ENCODE measurements around the gene UNC79. TPM values are rescaled to one million over a fixed set of nuclear protein-coding genes. Genes with fewer than 3 reads are reported as not detected.

Gene UNC79
- total and polyA plus RNA-seq, 9 donors: 0.04 to 1.1 (median 0.15) TPM

GRCh38 chr14:93528884-93529558, 98.3 kb downstream of the UNC79 start:
- 5 to 30% (median 19%) methylated on average over 1 of the region's 1 CpG for WGBS, 3 donors
- Histone ChIP-seq H3K27me3 (no peaks in the 10 kb centered on the region), H3K4me1 (ENCODE audit: insufficient read depth) (no peaks in the 10 kb centered on the region), H3K27ac (no peak overlapping the region), H3K4me3 (no peak overlapping the region), H3K9me3 (no peaks in the 10 kb centered on the region), H3K36me3 (no peaks in the 10 kb centered on the region)
- intact Hi-C loops (cut with DNase I): no loop called here
- TF ChIP-seq CTCF (IDR thresholded peaks at IDR 0.05): no peak
- TF ChIP-seq EP300 (IDR thresholded peaks at IDR 0.05): no peak
- no peak for TF ChIP-seq POLR2A (IDR thresholded peaks at IDR 0.05)
- DNase-seq: no peak

- DNase-seq: no peak
- TF ChIP-seq EP300 (IDR thresholded peaks at IDR 0.05): no peak
- no peaks in the 10 kb centered on the region for H3K27me3 ChIP-seq
- no peaks in the 10 kb centered on the region for H3K4me1 ChIP-seq (ENCODE audit: insufficient read depth)
- H3K4me3 ChIP-seq: no peak overlapping the region
- intact Hi-C loops (cut with DNase I): no loop called here
- no peak overlapping the region for H3K27ac ChIP-seq
- 74 to 77% (median 75%) methylated on average over 1 of the region's 1 CpG for WGBS, 3 donors
- no peaks in the 10 kb centered on the region for H3K36me3 ChIP-seq
- no peaks in the 10 kb centered on the region for H3K9me3 ChIP-seq
These were observed 100.9 kb downstream of the UNC79 start for GRCh38 chr14:93531644-93532043.

- Histone ChIP-seq H3K4me1 (ENCODE audit: insufficient read depth) (no peaks in the 10 kb centered on the region), H3K36me3 (no peaks in the 10 kb centered on the region), H3K4me3 (no peak overlapping the region), H3K9me3 (no peaks in the 10 kb centered on the region), H3K27ac (no peak overlapping the region), H3K27me3 (no peaks in the 10 kb centered on the region)
- no peak for TF ChIP-seq POLR2A (IDR thresholded peaks at IDR 0.05)
- no peak for TF ChIP-seq CTCF (IDR thresholded peaks at IDR 0.05)
- TF ChIP-seq EP300 (IDR thresholded peaks at IDR 0.05): no peak
- intact Hi-C loops (cut with DNase I): no loop called here
- no peak for DNase-seq
- WGBS, 3 donors: 62 to 75% (median 66%) methylated on average over 2 of the region's 2 CpGs
These were observed 101.8 kb downstream of the UNC79 start for GRCh38 chr14:93532541-93532940.

- DNase-seq: no peak
- no peak for TF ChIP-seq CTCF (IDR thresholded peaks at IDR 0.05)
- no peak for TF ChIP-seq POLR2A (IDR thresholded peaks at IDR 0.05)
- no peak for TF ChIP-seq EP300 (IDR thresholded peaks at IDR 0.05)
- WGBS, 3 donors: 46 to 70% (median 46%) methylated on average over 2 of the region's 2 CpGs
- no peaks in the 10 kb centered on the region for H3K4me1 ChIP-seq (ENCODE audit: insufficient read depth)
- H3K27me3 ChIP-seq: no peaks in the 10 kb centered on the region
- no peaks in the 10 kb centered on the region for H3K9me3 ChIP-seq
- no peaks in the 10 kb centered on the region for H3K36me3 ChIP-seq
- intact Hi-C loops (cut with DNase I): no loop called here
- no peak overlapping the region for H3K4me3 ChIP-seq
- H3K27ac ChIP-seq: no peak overlapping the region
These were observed 102.7 kb downstream of the UNC79 start for GRCh38 chr14:93533437-93533836.

- Histone ChIP-seq H3K27ac (no peak overlapping the region), H3K36me3 (no peaks in the 10 kb centered on the region), H3K27me3 (no peaks in the 10 kb centered on the region), H3K4me3 (no peak overlapping the region), H3K9me3 (no peaks in the 10 kb centered on the region), H3K4me1 (ENCODE audit: insufficient read depth) (no peaks in the 10 kb centered on the region)
- TF ChIP-seq CTCF (IDR thresholded peaks at IDR 0.05) (no peak), EP300 (IDR thresholded peaks at IDR 0.05) (no peak), POLR2A (IDR thresholded peaks at IDR 0.05) (no peak)
- intact Hi-C loops (cut with DNase I): no loop called here
- DNase-seq: no peak
These were observed 103.1 kb downstream of the UNC79 start for GRCh38 chr14:93533842-93534241.

Data from ovary (tissue), 9 donors.